HEK293 (cell line): ENCODE results near the gene RPL19.

Experiments
- EGR2 ChIP-seq: fragments of 450-650 bp; formaldehyde crosslinking; IDR thresholded peaks from 2 replicates; pipeline ENCODE4 v1.5.1; 2016; ENCODE audit warnings: low read depth, missing biosample characterization, missing genetic modification characterization
- HOXD13 ChIP-seq: sonication (generic); formaldehyde crosslinking; IDR thresholded peaks from 2 replicates; pipeline ENCODE4 v1.8.0; 2022; ENCODE audit warnings: missing genetic modification reagents, borderline replicate concordance
- OVOL3 ChIP-seq: fragments of 450-650 bp; formaldehyde crosslinking; IDR thresholded peaks from 2 replicates; pipeline ENCODE4 v1.5.1; 2016; ENCODE audit warnings: missing biosample characterization, missing genetic modification characterization
- SCRT2 ChIP-seq: fragments of 450-650 bp; formaldehyde crosslinking; IDR thresholded peaks from 2 replicates; pipeline ENCODE4 v1.5.1; 2016; ENCODE audit warnings: missing biosample characterization, missing genetic modification characterization
- TRIM28 ChIP-seq: IDR thresholded peaks from 2 replicates; pipeline ENCODE4 v1.6.1; 2011; ENCODE audit warnings: low read length, control low read depth, borderline replicate concordance
- ZBTB1 ChIP-seq: fragments of 450-650 bp; formaldehyde crosslinking; IDR thresholded peaks from 2 replicates; pipeline ENCODE4 v1.5.1; 2016; ENCODE audit warnings: missing biosample characterization, missing genetic modification characterization
- ZBTB17 ChIP-seq: fragments of 450-650 bp; formaldehyde crosslinking; IDR thresholded peaks from 2 replicates; pipeline ENCODE4 v1.5.1; 2016; ENCODE audit warnings: missing biosample characterization, missing genetic modification characterization
- ZBTB7A ChIP-seq: fragments of 450-650 bp; formaldehyde crosslinking; IDR thresholded peaks from 2 replicates; pipeline ENCODE4 v1.5.1; 2016; ENCODE audit warnings: low read depth, missing biosample characterization, missing genetic modification characterization
- ZNF10 ChIP-seq: fragments of 450-650 bp; formaldehyde crosslinking; IDR thresholded peaks from 2 replicates; pipeline ENCODE4 v1.5.1; 2017; ENCODE audit warnings: missing biosample characterization, missing genetic modification characterization
- ZNF148 ChIP-seq: fragments of 450-650 bp; formaldehyde crosslinking; IDR thresholded peaks from 2 replicates; pipeline ENCODE4 v1.5.0; 2017; ENCODE audit warnings: missing biosample characterization, missing genetic modification characterization, borderline replicate concordance
- ZNF175 ChIP-seq: fragments of 450-650 bp; formaldehyde crosslinking; IDR thresholded peaks from 2 replicates; pipeline ENCODE4 v1.5.1; 2016; ENCODE audit warnings: missing biosample characterization, missing genetic modification characterization
- ZNF211 ChIP-seq: fragments of 450-650 bp; formaldehyde crosslinking; IDR thresholded peaks from 2 replicates; pipeline ENCODE4 v1.5.1; 2016; ENCODE audit warnings: low read depth, missing biosample characterization, missing genetic modification characterization
- ZNF266 ChIP-seq: fragments of 450-650 bp; formaldehyde crosslinking; IDR thresholded peaks from 2 replicates; pipeline ENCODE4 v1.5.1; 2016; ENCODE audit warnings: missing biosample characterization, missing genetic modification characterization, low read depth
- ZNF560 ChIP-seq: fragments of 450-650 bp; formaldehyde crosslinking; IDR thresholded peaks from 2 replicates; pipeline ENCODE4 v1.5.1; 2017; ENCODE audit warnings: missing biosample characterization, missing genetic modification characterization, borderline replicate concordance
- ZNF585B ChIP-seq: fragments of 450-650 bp; formaldehyde crosslinking; IDR thresholded peaks from 2 replicates; pipeline ENCODE4 v1.5.1; 2016; ENCODE audit warnings: missing biosample characterization, missing genetic modification characterization
- ZNF670 ChIP-seq: fragments of 450-650 bp; formaldehyde crosslinking; IDR thresholded peaks from 2 replicates; pipeline ENCODE4 v1.5.1; 2016; ENCODE audit warnings: missing biosample characterization, missing genetic modification characterization, low read depth
- ZNF707 ChIP-seq: fragments of 450-650 bp; formaldehyde crosslinking; IDR thresholded peaks from 2 replicates; pipeline ENCODE4 v1.5.1; 2016; ENCODE audit warnings: missing biosample characterization, missing genetic modification characterization
- ZSCAN5A ChIP-seq: fragments of 450-650 bp; formaldehyde crosslinking; IDR thresholded peaks from 2 replicates; pipeline ENCODE4 v1.5.1; 2016; ENCODE audit warnings: missing biosample characterization, missing genetic modification characterization
- ZXDB ChIP-seq: fragments of 450-650 bp; formaldehyde crosslinking; IDR thresholded peaks from 2 replicates; pipeline ENCODE4 v1.5.1; 2016; ENCODE audit warnings: missing biosample characterization, missing genetic modification characterization
- TF ChIP-seq, protein P1 (sequence below): fragments of 450-650 bp; formaldehyde crosslinking; IDR thresholded peaks from 2 replicates; pipeline ENCODE4 v1.5.1; 2017; ENCODE audit warnings: missing biosample characterization, mild to moderate bottlenecking, missing genetic modification characterization, moderate library complexity
- TF ChIP-seq, protein P2 (sequence below): fragments of 450-650 bp; formaldehyde crosslinking; IDR thresholded peaks from 2 replicates; pipeline ENCODE4 v1.5.1; 2017; ENCODE audit warnings: missing biosample characterization, missing genetic modification characterization
- TF ChIP-seq, protein P3 (sequence below): fragments of 450-650 bp; formaldehyde crosslinking; conservative IDR thresholded peaks from 2 replicates; pipeline ENCODE4 v1.5.1; 2016; ENCODE audit warnings: low read depth, missing biosample characterization, missing genetic modification characterization

RPL19 gene

GRCh38 chr17:39151943-39152818 is 47.9 kb upstream of the RPL19 start (continued):
- TF ChIP-seq ZNF560 (tag by site-specific recombination) = no peak
- no peak for TF ChIP-seq ZNF10 (tag by site-specific recombination)
- no peak for TF ChIP-seq ZNF211
- TF ChIP-seq EGR2 = peak; percentile 38
- TF ChIP-seq TRIM28 = no peak
- TF ChIP-seq ZNF175 = no peak
- TF ChIP-seq, protein P1, sequence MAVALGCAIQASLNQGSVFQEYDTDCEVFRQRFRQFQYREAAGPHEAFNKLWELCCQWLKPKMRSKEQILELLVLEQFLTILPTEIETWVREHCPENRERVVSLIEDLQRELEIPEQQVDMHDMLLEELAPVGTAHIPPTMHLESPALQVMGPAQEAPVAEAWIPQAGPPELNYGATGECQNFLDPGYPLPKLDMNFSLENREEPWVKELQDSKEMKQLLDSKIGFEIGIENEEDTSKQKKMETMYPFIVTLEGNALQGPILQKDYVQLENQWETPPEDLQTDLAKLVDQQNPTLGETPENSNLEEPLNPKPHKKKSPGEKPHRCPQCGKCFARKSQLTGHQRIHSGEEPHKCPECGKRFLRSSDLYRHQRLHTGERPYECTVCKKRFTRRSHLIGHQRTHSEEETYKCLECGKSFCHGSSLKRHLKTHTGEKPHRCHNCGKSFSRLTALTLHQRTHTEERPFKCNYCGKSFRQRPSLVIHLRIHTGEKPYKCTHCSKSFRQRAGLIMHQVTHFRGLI (tag by site-specific recombination) = no peak
- TF ChIP-seq ZNF707 (tag by site-specific recombination) = no peak
- TF ChIP-seq OVOL3 = no peak
- TF ChIP-seq, protein P2, sequence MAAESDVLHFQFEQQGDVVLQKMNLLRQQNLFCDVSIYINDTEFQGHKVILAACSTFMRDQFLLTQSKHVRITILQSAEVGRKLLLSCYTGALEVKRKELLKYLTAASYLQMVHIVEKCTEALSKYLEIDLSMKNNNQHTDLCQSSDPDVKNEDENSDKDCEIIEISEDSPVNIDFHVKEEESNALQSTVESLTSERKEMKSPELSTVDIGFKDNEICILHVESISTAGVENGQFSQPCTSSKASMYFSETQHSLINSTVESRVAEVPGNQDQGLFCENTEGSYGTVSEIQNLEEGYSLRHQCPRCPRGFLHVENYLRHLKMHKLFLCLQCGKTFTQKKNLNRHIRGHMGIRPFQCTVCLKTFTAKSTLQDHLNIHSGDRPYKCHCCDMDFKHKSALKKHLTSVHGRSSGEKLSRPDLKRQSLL (tag by site-specific recombination) = no peak
- no peak for TF ChIP-seq ZNF266 (tag by site-specific recombination)
- no peak for TF ChIP-seq HOXD13 (CRISPR knock-in tag)
- TF ChIP-seq, protein P3, sequence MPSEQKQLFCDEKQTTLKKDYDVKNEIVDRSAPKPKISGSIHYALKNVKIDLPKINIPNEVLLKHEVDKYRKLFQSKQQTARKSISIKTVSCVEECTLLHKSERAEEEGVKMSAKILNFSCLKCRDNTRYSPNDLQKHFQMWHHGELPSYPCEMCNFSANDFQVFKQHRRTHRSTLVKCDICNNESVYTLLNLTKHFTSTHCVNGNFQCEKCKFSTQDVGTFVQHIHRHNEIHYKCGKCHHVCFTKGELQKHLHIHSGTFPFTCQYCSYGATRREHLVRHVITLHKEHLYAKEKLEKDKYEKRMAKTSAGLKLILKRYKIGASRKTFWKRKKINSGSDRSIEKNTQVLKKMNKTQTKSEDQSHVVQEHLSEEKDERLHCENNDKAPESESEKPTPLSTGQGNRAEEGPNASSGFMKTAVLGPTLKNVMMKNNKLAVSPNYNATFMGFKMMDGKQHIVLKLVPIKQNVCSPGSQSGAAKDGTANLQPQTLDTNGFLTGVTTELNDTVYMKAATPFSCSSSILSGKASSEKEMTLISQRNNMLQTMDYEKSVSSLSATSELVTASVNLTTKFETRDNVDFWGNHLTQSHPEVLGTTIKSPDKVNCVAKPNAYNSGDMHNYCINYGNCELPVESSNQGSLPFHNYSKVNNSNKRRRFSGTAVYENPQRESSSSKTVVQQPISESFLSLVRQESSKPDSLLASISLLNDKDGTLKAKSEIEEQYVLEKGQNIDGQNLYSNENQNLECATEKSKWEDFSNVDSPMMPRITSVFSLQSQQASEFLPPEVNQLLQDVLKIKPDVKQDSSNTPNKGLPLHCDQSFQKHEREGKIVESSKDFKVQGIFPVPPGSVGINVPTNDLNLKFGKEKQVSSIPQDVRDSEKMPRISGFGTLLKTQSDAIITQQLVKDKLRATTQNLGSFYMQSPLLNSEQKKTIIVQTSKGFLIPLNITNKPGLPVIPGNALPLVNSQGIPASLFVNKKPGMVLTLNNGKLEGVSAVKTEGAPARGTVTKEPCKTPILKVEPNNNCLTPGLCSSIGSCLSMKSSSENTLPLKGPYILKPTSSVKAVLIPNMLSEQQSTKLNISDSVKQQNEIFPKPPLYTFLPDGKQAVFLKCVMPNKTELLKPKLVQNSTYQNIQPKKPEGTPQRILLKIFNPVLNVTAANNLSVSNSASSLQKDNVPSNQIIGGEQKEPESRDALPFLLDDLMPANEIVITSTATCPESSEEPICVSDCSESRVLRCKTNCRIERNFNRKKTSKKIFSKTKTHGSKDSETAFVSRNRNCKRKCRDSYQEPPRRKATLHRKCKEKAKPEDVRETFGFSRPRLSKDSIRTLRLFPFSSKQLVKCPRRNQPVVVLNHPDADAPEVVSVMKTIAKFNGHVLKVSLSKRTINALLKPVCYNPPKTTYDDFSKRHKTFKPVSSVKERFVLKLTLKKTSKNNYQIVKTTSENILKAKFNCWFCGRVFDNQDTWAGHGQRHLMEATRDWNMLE (tag by site-specific recombination) = no peak
- no peak for TF ChIP-seq ZBTB1 (tag by site-specific recombination)
- TF ChIP-seq ZNF585B (tag by site-specific recombination) = no peak
- TF ChIP-seq ZNF670 (tag by site-specific recombination) = no peak
- 0 out of 2 replicates have a peak, but pooled peaks have one; percentile 24 for TF ChIP-seq ZBTB17 (tag by site-specific recombination)
- TF ChIP-seq SCRT2 (tag by site-specific recombination) = 0 out of 2 replicates have a peak, but pooled peaks have one; percentile 9
- TF ChIP-seq ZBTB7A = no peak
- no peak for TF ChIP-seq ZXDB (tag by site-specific recombination)
- no peak for TF ChIP-seq ZSCAN5A (tag by site-specific recombination)
- TF ChIP-seq ZNF148 = no peak
